Measurements from ENCODE around the gene XXYLT1.

Gene XXYLT1

DNA sequence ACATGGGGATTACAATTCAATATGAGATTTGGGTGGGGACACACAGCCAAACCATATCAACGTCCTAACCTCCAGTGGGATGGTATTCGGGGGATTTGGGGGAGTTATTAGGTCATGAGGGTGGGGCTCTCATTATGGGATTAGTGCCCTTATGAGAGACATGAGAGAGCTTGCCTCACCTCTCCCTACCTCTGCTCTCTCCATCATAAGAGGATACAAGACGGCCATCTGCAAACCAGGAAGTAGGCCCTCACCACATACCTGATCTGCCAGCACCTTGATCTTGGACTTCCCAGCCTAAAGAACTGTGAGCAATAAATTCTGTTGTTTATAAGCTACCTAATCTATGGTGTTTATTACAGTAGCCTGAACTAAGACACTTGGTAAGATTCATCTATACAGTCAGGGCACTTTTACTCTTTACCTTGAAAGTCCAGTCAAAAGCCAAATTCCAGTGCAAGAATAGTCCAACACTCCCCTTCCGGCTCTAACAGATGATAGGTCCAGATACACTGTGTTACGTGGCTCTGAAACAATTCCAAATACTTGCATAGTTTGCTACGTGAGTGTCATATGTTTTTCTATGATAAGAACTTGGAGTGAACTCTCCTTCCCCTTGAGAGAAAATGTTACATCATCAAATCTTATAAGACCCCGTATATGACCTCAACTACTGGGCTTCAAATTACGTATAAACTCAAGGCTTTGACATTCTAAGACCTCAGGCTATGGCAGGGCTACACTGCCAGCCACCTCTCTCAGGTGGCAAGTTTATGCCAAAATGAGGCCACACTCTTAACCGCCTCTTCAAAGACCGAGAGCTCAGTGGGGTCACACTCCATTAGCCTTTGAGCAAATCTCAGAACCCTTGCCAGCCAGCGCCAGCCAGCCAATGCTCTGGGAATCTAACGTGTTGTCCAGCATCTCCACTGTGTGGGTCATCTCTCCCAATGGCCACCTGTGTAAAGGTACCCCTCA is 129.9 kb downstream of the XXYLT1 start:
- H3K4me3 ChIP-seq (ENCODE audit: insufficient read depth in 1 of 2, low read depth in 1 of 2, low read length in 2 of 2) = no peak overlapping the region
- H3K9ac ChIP-seq (ENCODE audit: low read length) = no peak overlapping the region
- H3K4ac ChIP-seq (ENCODE audit: low read depth in 1 of 2, low read length in 2 of 2) = no peak overlapping the region
- H3K79me1 ChIP-seq (replicated peaks; ENCODE audit: low read length, poor library complexity, severe bottlenecking) = peaks cover 3% of the 10 kb centered on the region
- no peak overlapping the region for H2BK5ac ChIP-seq (ENCODE audit: low read depth, low read length, poor library complexity, severe bottlenecking)
- no peak overlapping the region for H3K23ac ChIP-seq (ENCODE audit: low read length in 2 of 2)
- H2BK120ac ChIP-seq (ENCODE audit: low read depth, low read length) = no peak overlapping the region
- no peak overlapping the region for H3K27ac ChIP-seq (ENCODE audit: low read length, poor library complexity, severe bottlenecking)
- no peak overlapping the region for H3K18ac ChIP-seq (ENCODE audit: low read depth in 1 of 2, low read length in 2 of 2)
- no peak overlapping the region for H3K14ac ChIP-seq (ENCODE audit: low read length in 2 of 2)
- DNase-seq = no peak
- H2BK12ac ChIP-seq (ENCODE audit: low read length in 2 of 2) = no peak overlapping the region
- H4K91ac ChIP-seq (ENCODE audit: low read length) = no peak overlapping the region
- H2AFZ ChIP-seq (ENCODE audit: low read depth, low read length) = no peak overlapping the region
- H3K4me2 ChIP-seq (ENCODE audit: low read length, poor library complexity, severe bottlenecking) = no peak overlapping the region
- H2BK15ac ChIP-seq (ENCODE audit: low read depth, poor library complexity, severe bottlenecking) = no peak overlapping the region
- no peaks in the 10 kb centered on the region for H3K27me3 ChIP-seq (ENCODE audit: control insufficient read depth in 1 of 2, insufficient read depth in 1 of 2, low read length in 2 of 2)
- H3K4me1 ChIP-seq (ENCODE audit: control insufficient read depth, insufficient read depth, low read depth, low read length) = no peaks in the 10 kb centered on the region
- H3K9me3 ChIP-seq (ENCODE audit: control insufficient read depth, low read length) = peaks cover 8% of the 10 kb centered on the region
- H4K8ac ChIP-seq (ENCODE audit: low read length) = no peak overlapping the region
- H3K36me3 ChIP-seq (ENCODE audit: control insufficient read depth in 1 of 2, insufficient read depth in 2 of 2, low read depth in 1 of 2, low read length in 2 of 2) = peaks cover 0 to 17% of the 10 kb centered on the region in 2 experiments
- WGBS = over 99% methylated on average over 9 of the region's 12 CpGs
- H2AK5ac ChIP-seq (ENCODE audit: low read length, severe bottlenecking) = no peak overlapping the region

GRCh38 chr3:195140410-195140809 is 130.5 kb downstream of the XXYLT1 start:
- Histone ChIP-seq H2BK5ac (ENCODE audit: low read depth, low read length, poor library complexity, severe bottlenecking) (no peak overlapping the region), H2AK5ac (ENCODE audit: low read length, severe bottlenecking) (no peak overlapping the region), H3K36me3 (ENCODE audit: control insufficient read depth in 1 of 2, insufficient read depth in 2 of 2, low read depth in 1 of 2, low read length in 2 of 2) (peaks cover 0 to 21% of the 10 kb centered on the region in 2 experiments), H3K23ac (ENCODE audit: low read length in 2 of 2) (no peak overlapping the region), H3K18ac (ENCODE audit: low read depth in 1 of 2, low read length in 2 of 2) (no peak overlapping the region), H2BK120ac (ENCODE audit: low read depth, low read length) (no peak overlapping the region), H2AFZ (ENCODE audit: low read depth, low read length) (no peak overlapping the region), H2BK15ac (ENCODE audit: low read depth, poor library complexity, severe bottlenecking) (no peak overlapping the region), H3K4me1 (ENCODE audit: control insufficient read depth, insufficient read depth, low read depth, low read length) (no peaks in the 10 kb centered on the region), H4K8ac (ENCODE audit: low read length) (no peak overlapping the region), H3K27me3 (ENCODE audit: control insufficient read depth in 1 of 2, insufficient read depth in 1 of 2, low read length in 2 of 2) (no peaks in the 10 kb centered on the region), H3K4me3 (ENCODE audit: insufficient read depth in 1 of 2, low read depth in 1 of 2, low read length in 2 of 2) (no peak overlapping the region), H4K91ac (ENCODE audit: low read length) (no peak overlapping the region), H3K14ac (ENCODE audit: low read length in 2 of 2) (no peak overlapping the region), H3K79me1 (replicated peaks; ENCODE audit: low read length, poor library complexity, severe bottlenecking) (peaks cover 3% of the 10 kb centered on the region), H3K27ac (ENCODE audit: low read length, poor library complexity, severe bottlenecking) (no peak overlapping the region), H3K4me2 (ENCODE audit: low read length, poor library complexity, severe bottlenecking) (no peak overlapping the region), H3K4ac (ENCODE audit: low read depth in 1 of 2, low read length in 2 of 2) (no peak overlapping the region), H3K9ac (ENCODE audit: low read length) (no peak overlapping the region), H2BK12ac (ENCODE audit: low read length in 2 of 2) (no peak overlapping the region), H3K9me3 (ENCODE audit: control insufficient read depth, low read length) (peaks cover 8% of the 10 kb centered on the region)
- no peak for DNase-seq
- no CpG with 5 or more reads among the region's 1 CpG for WGBS

- H3K18ac ChIP-seq (ENCODE audit: low read depth in 1 of 2, low read length in 2 of 2) = no peak overlapping the region
- H4K8ac ChIP-seq (ENCODE audit: low read length) = no peak overlapping the region
- DNase-seq = peak; percentile 17
- H3K4ac ChIP-seq (ENCODE audit: low read depth in 1 of 2, low read length in 2 of 2) = no peak overlapping the region
- no peaks in the 10 kb centered on the region for H3K27me3 ChIP-seq (ENCODE audit: control insufficient read depth in 1 of 2, insufficient read depth in 1 of 2, low read length in 2 of 2)
- H3K4me1 ChIP-seq (ENCODE audit: control insufficient read depth, insufficient read depth, low read depth, low read length) = no peaks in the 10 kb centered on the region
- peaks cover 1% of the 10 kb centered on the region for H3K79me1 ChIP-seq (replicated peaks; ENCODE audit: low read length, poor library complexity, severe bottlenecking)
- H2BK5ac ChIP-seq (ENCODE audit: low read depth, low read length, poor library complexity, severe bottlenecking) = no peak overlapping the region
- no peak overlapping the region for H3K4me2 ChIP-seq (ENCODE audit: low read length, poor library complexity, severe bottlenecking)
- no peak overlapping the region for H3K4me3 ChIP-seq (ENCODE audit: insufficient read depth in 1 of 2, low read depth in 1 of 2, low read length in 2 of 2)
- H3K9ac ChIP-seq (ENCODE audit: low read length) = no peak overlapping the region
- no peak overlapping the region for H3K14ac ChIP-seq (ENCODE audit: low read length in 2 of 2)
- no peak overlapping the region for H2BK15ac ChIP-seq (ENCODE audit: low read depth, poor library complexity, severe bottlenecking)
- no peak overlapping the region for H2BK120ac ChIP-seq (ENCODE audit: low read depth, low read length)
- no peak overlapping the region for H4K91ac ChIP-seq (ENCODE audit: low read length)
- no peak overlapping the region for H2AFZ ChIP-seq (ENCODE audit: low read depth, low read length)
- H2AK5ac ChIP-seq (ENCODE audit: low read length, severe bottlenecking) = no peak overlapping the region
- WGBS = 90% methylated on average over 4 of the region's 4 CpGs
- H3K36me3 ChIP-seq (ENCODE audit: control insufficient read depth in 1 of 2, insufficient read depth in 2 of 2, low read depth in 1 of 2, low read length in 2 of 2) = peaks cover 0 to 21% of the 10 kb centered on the region in 2 experiments
- no peak overlapping the region for H3K23ac ChIP-seq (ENCODE audit: low read length in 2 of 2)
- H2BK12ac ChIP-seq (ENCODE audit: low read length in 2 of 2) = no peak overlapping the region
- peaks cover 8% of the 10 kb centered on the region for H3K9me3 ChIP-seq (ENCODE audit: control insufficient read depth, low read length)
- H3K27ac ChIP-seq (ENCODE audit: low read length, poor library complexity, severe bottlenecking) = no peak overlapping the region
These were observed 131.1 kb downstream of the XXYLT1 start for GRCh38 chr3:195139876-195140240.

DNA sequence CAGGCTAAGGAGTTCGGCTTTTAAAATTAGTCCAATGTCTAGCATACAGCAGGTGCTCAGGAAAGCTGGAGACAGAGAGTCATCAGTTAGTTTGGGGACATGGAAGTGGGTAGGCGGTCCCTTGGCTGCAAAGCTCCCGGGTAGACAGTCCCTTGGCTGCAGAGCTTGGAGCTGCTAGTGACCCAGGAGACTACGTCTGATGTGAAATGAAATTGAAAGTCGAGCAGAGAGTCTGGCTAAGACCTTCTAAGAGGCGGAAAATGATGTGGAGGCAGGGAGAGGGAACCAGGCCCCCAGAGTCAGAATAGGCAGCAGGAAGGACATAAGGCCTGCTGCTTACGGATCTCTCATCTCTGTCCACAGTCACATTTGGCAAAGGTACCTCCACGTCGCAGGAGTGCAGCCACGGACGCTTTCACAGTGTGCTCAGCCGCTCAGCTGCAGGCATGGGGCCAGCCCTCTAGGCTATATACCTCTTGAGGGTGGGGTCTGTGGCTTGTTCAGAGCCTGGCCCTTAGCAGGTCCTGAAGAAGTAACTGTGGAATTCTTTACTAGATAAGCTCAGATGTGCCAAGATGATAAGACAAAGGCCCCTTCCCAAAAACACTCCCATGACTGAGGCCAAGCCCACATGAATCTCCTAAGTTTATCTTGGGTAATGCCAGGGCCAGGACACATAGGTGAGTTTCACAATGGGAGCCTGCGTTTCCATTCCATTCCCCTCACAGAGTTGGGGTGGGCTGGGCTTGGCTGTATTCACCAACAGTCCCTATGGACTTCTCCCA is 131.7 kb downstream of the XXYLT1 start:
- Histone ChIP-seq H2AK5ac (ENCODE audit: low read length, severe bottlenecking) (no peak overlapping the region), H2BK12ac (ENCODE audit: low read length in 2 of 2) (no peak overlapping the region), H3K18ac (ENCODE audit: low read depth in 1 of 2, low read length in 2 of 2) (no peak overlapping the region), H3K27ac (ENCODE audit: low read length, poor library complexity, severe bottlenecking) (no peak overlapping the region), H4K8ac (ENCODE audit: low read length) (no peak overlapping the region), H3K4me2 (ENCODE audit: low read length, poor library complexity, severe bottlenecking) (no peak overlapping the region), H2AFZ (ENCODE audit: low read depth, low read length) (no peak overlapping the region), H2BK120ac (ENCODE audit: low read depth, low read length) (no peak overlapping the region), H2BK15ac (ENCODE audit: low read depth, poor library complexity, severe bottlenecking) (no peak overlapping the region), H2BK5ac (ENCODE audit: low read depth, low read length, poor library complexity, severe bottlenecking) (no peak overlapping the region), H3K79me1 (replicated peaks; ENCODE audit: low read length, poor library complexity, severe bottlenecking) (peaks cover 1% of the 10 kb centered on the region), H3K4ac (ENCODE audit: low read depth in 1 of 2, low read length in 2 of 2) (no peak overlapping the region), H3K9ac (ENCODE audit: low read length) (no peak overlapping the region), H3K4me1 (ENCODE audit: control insufficient read depth, insufficient read depth, low read depth, low read length) (no peaks in the 10 kb centered on the region), H3K4me3 (ENCODE audit: insufficient read depth in 1 of 2, low read depth in 1 of 2, low read length in 2 of 2) (no peak overlapping the region), H3K27me3 (ENCODE audit: control insufficient read depth in 1 of 2, insufficient read depth in 1 of 2, low read length in 2 of 2) (no peaks in the 10 kb centered on the region), H3K23ac (ENCODE audit: low read length in 2 of 2) (no peak overlapping the region), H3K14ac (ENCODE audit: low read length in 2 of 2) (no peak overlapping the region), H4K91ac (ENCODE audit: low read length) (no peak overlapping the region), H3K36me3 (ENCODE audit: control insufficient read depth in 1 of 2, insufficient read depth in 2 of 2, low read depth in 1 of 2, low read length in 2 of 2) (peaks cover 0 to 17% of the 10 kb centered on the region in 2 experiments), H3K9me3 (ENCODE audit: control insufficient read depth, low read length) (peaks cover 8% of the 10 kb centered on the region)
- 93% methylated on average over 13 of the region's 13 CpGs for WGBS
- no peak for DNase-seq
